ENCODE data around the gene SLC4A1AP. TPM values are rescaled to one million over a fixed set of nuclear protein-coding genes. Genes with fewer than 3 reads are reported as not detected.

The SLC4A1AP gene
- total RNA-seq (2014; rRNA removed; shearing (Covaris generic)), result 19.0 and 24.3 TPM in 2 replicates
- 25.2 and 29.2 TPM in 2 replicates for polyA plus RNA-seq (2016; fragmentation: Nextera tagmentation; extraction: Ambion mirVana)
- long read RNA-seq, partial matches to known transcripts, result 29 of 33 reads
- long read RNA-seq, other reads (novel, unspliced or antisense), result 4 of 33 reads

GRCh38 chr2:27663285-27664153 is at the start of gene SLC4A1AP, which contains the start of gene SUPT7L:
Gene SLC4A1AP (plus strand): TSS chr2:27663889. CDS start chr2:27663915, 26 bp downstream.
Gene SUPT7L (minus strand): TSS chr2:27663614. CDS start chr2:27662192, 1,422 bp downstream.
- Mint-ChIP-seq H3K4me1 (peaks cover 8% of the 10 kb centered on the region; the same call in 1 of the 3 replicates), H3K27me3 (ENCODE audit: insufficient read depth, low read depth, poor library complexity) (peaks cover 7% of the 10 kb centered on the region), H3K4me3 (peak within 1 kb of the TSS; percentile 98), H3K9me3 (no peaks in the 10 kb centered on the region; the same call in 2 of the 3 replicates), H3K27ac (peak within 1 kb of the TSS; percentile 99), H3K36me3 (ENCODE audit: low read depth) (peaks cover 45% of the 10 kb centered on the region)
- H3K4me2 ChIP-seq, result peak within 1 kb of the TSS; percentile 98
- H3K4me3 ChIP-seq, result peak within 1 kb of the TSS; percentile 83
- H3K9me2 ChIP-seq (ENCODE audit: insufficient read depth), result no peaks in the 10 kb centered on the region
- H3K4me1 ChIP-seq (ENCODE audit: insufficient read depth), result peaks cover 14% of the 10 kb centered on the region
- H3K27ac ChIP-seq (ENCODE audit: low read depth), result peak within 1 kb of the TSS; percentile 95
- H3F3A ChIP-seq (replicated peaks; ENCODE audit: low read depth), result no peaks in the 10 kb centered on the region
- H3K79me2 ChIP-seq (replicated peaks; ENCODE audit: insufficient read depth), result peaks cover 27% of the 10 kb centered on the region
- no peaks in the 10 kb centered on the region for H4K20me1 ChIP-seq (replicated peaks; ENCODE audit: insufficient read depth)
- H3K36me3 ChIP-seq (ENCODE audit: insufficient read depth), result peaks cover 6% of the 10 kb centered on the region; the same call in 1 of the 2 replicates
- peak; percentile 91 for ATAC-seq
- peak within 1 kb of the TSS; percentile 100 for H2AFZ ChIP-seq
- no peaks in the 10 kb centered on the region for H3K27me3 ChIP-seq (ENCODE audit: insufficient read depth)
- DNase-seq (ENCODE audit: low spot score), result peak; percentile 91
- peak; percentile 67 for TF ChIP-seq POLR2AphosphoS5 (IDR thresholded peaks at IDR 0.05; ENCODE audit: low read depth)
- TF ChIP-seq ZNF114 (CRISPR knock-in tag; IDR thresholded peaks at IDR 0.05), result peak; percentile 89; the same call in 1 of the 2 replicates
- TF ChIP-seq CTCF (conservative IDR thresholded peaks at IDR 0.05; ENCODE audit: low read depth in 2 of 2), result no peak
- no peak for TF ChIP-seq ZNF462 (CRISPR knock-in tag; IDR thresholded peaks at IDR 0.05)
- no peak for TF ChIP-seq EZH2 (IDR thresholded peaks at IDR 0.05; ENCODE audit: low read depth, unreplicated experiment)
- TF ChIP-seq ZNF331 (CRISPR knock-in tag; IDR thresholded peaks at IDR 0.05; ENCODE audit: low read depth), result no peak
- TF ChIP-seq REST (IDR thresholded peaks at IDR 0.05; ENCODE audit: unreplicated experiment), result no peak
- TF ChIP-seq EZH2phosphoT487 (IDR thresholded peaks at IDR 0.05; ENCODE audit: unreplicated experiment), result no peak
- TF ChIP-seq ETS1 (IDR thresholded peaks at IDR 0.05), result peak; percentile 27; the same call in 1 of the 2 replicates
- no peak; the same call in 1 of the 2 replicates for TF ChIP-seq NANOG (IDR thresholded peaks at IDR 0.05; ENCODE audit: borderline replicate concordance)
- TF ChIP-seq JUNB (IDR thresholded peaks at IDR 0.05; ENCODE audit: unreplicated experiment), result no peak
- no peak for TF ChIP-seq STAT1 (IDR thresholded peaks at IDR 0.05; ENCODE audit: unreplicated experiment)

All from GM23338 (cell line).